GM19238 (cell line): Measurements from ENCODE around the gene CDC6.

Source experiments
- DNase-seq: peaks from one replicate; pipeline ENCODE4 v3.0.0; 2011; ENCODE audit warnings: low spot score; ENCODE audit not compliant: insufficient read length

CDC6 gene

GRCh38 chr17:40323391-40324381 is 36.0 kb downstream of the CDC6 start:
- DNase-seq: no peak

GRCh38 chr17:40325156-40326013 is 37.7 kb downstream of the CDC6 start:
- DNase-seq: no peak

DNA sequence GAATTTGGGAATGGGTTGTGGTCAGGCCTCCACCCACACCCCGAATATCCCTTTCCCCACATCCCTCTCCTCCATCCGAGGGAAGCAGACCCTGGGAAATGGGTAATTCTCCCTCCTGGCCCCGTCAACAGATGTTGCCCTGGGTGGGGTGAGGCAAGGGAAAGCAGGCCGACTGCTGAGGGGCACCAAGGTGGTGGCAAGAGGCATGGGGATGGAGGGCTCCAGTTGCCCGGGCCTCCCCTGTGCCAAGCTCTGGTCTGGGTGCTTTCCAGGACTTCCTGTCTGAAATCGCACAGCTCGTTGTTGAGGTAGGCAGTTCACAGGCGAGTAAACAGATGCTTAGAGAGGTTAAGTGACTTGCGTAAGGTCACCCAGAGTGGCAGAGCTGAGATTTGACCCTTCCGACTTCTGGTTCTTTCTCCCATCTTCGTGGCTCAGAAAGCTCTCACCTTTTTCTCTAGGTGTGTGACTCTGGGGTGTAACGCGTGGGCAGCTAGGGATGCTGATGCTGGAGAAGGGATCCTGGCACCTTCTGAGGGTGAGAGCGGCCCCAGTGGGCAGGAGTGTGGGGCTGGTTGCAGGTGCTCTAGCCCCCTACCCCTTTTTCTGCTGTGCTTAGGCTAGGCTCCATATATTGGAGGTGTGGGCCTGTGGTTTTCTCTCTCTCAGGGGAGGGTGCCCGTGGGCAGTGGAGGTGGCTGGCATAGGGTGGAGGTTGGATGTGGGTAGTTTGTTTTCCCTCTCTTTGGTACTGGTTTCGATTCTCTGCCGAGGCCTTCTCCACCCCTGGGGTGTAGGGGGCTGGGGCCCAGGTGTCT is 38.5 kb downstream of the CDC6 start:
- DNase-seq: peak; percentile 54

GRCh38 chr17:40326832-40327199 is 39.1 kb downstream of the CDC6 start:
- DNase-seq: no peak

DNA sequence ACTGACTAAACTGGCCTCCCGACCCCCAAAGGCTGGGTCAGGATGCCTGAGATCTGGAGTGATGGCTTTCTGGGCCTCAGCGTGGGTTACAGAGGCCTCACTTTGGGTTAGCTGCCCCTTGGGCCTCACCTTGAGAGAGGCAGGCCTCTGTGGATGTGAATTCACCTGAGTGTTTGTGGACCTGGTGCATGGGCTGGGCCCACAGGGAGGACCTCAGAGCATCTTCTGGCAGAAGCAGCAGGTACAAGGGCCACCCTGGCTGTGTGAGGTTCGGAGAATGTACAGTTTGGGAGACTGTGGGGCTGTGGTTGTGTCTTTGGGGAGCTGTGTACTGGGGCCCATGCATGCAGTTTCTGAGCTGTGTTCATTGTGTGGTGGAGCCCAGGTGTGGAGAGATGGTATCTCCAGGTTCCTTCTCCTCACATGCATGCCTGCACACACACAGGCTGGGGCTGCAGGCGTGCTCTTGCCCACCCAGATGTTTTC is 39.6 kb downstream of the CDC6 start:
- no peak for DNase-seq

GRCh38 chr17:40327735-40328385 is 40.2 kb downstream of the CDC6 start:
- no peak for DNase-seq

GRCh38 chr17:40328386-40328766 is 40.7 kb downstream of the CDC6 start:
- DNase-seq: no peak

GRCh38 chr17:40329839-40330794 is 42.4 kb downstream of the CDC6 start:
- no peak for DNase-seq

GRCh38 chr17:40330850-40331470 is 43.3 kb downstream of the CDC6 start:
- DNase-seq: no peak

- no peak for DNase-seq
These were observed 44.3 kb downstream of the CDC6 start for GRCh38 chr17:40331743-40332641.

- DNase-seq: no peak
These were observed 46.2 kb downstream of the CDC6 start for GRCh38 chr17:40333781-40334448.

GRCh38 chr17:40335620-40336019 is 47.9 kb downstream of the CDC6 start:
- DNase-seq: no peak

GRCh38 chr17:40337351-40337750 is 49.7 kb downstream of the CDC6 start:
- no peak for DNase-seq

GRCh38 chr17:40338058-40338457 is 50.4 kb downstream of the CDC6 start:
- DNase-seq: no peak

GRCh38 chr17:40338941-40339649 is 51.4 kb downstream of the CDC6 start:
- DNase-seq: no peak

GRCh38 chr17:40340327-40340726 is 52.6 kb downstream of the CDC6 start:
- no peak for DNase-seq
